ENCODE data around the gene GDF9. TPM values are rescaled to one million over a fixed set of nuclear protein-coding genes. Genes with fewer than 3 reads are reported as not detected.

The GDF9 gene
- total and polyA plus RNA-seq, 10 of the 15 experiments (the other 5 are each of a cell fraction or from before 2014, with no cell fraction given) = 0.11 to 1.5 (median 0.34) TPM

GRCh38 chr5:132820162-132820754, 46.0 kb downstream of the GDF9 start (continued):
- TF ChIP-seq MLLT1 (IDR thresholded peaks at IDR 0.05) = peak; percentile 22; the same call in 1 of the 2 replicates
- peak; percentile 22 for TF ChIP-seq RELA (IDR thresholded peaks at IDR 0.05; ENCODE audit: borderline replicate concordance, partially characterized antibody)
- no peak for TF ChIP-seq GATAD2B (conservative IDR thresholded peaks at IDR 0.05; ENCODE audit: low read depth)
- peak; percentile 72; the same call in 1 of the 2 replicates for TF ChIP-seq RB1 (IDR thresholded peaks at IDR 0.05; ENCODE audit: borderline replicate concordance)
- peak; percentile 39; the same call in 1 of the 2 replicates for TF ChIP-seq HCFC1 (IDR thresholded peaks at IDR 0.05; ENCODE audit: low read length)
- 0 out of 2 replicates have a peak, but pooled peaks have one; percentile 48 for TF ChIP-seq IRF4 (IDR thresholded peaks at IDR 0.05; ENCODE audit: low read depth, low read length)
- peak; percentile 98 for TF ChIP-seq SMC3 (IDR thresholded peaks at IDR 0.05; ENCODE audit: borderline replicate concordance, low read length)
- 0 out of 2 replicates have a peak, but pooled peaks have one; percentile 51 for TF ChIP-seq WRNIP1 (IDR thresholded peaks at IDR 0.05; ENCODE audit: borderline replicate concordance, low read depth, low read length)
- 0 out of 3 replicates have a peak, but pooled peaks have one; percentile 43 for TF ChIP-seq POU2F2 (IDR thresholded peaks at IDR 0.05; ENCODE audit: borderline replicate concordance, low read depth, low read length)
- no peak for TF ChIP-seq USF1 (IDR thresholded peaks at IDR 0.05; ENCODE audit: borderline replicate concordance, extremely low read length, insufficient read depth, low read depth, low read length)

Data from GM12878 (cell line).